Activated naive CD8-positive, alpha-beta T cell treated with anti-CD3 and anti-CD28 coated beads for 36 hours (primary cell): ENCODE measurements around the gene PCCA. TPM values are rescaled to one million over a fixed set of nuclear protein-coding genes. Genes with fewer than 3 reads are reported as not detected.
"Not testable (repeated sequence)": the region's sequence is repeated elsewhere in the genome, so short reads cannot be mapped to it uniquely, and the experiment has no call there.

Experiments used
- DNase-seq: peaks from one replicate; pipeline ENCODE4 v3.0.0; 2021
- H3K27ac Mint-ChIP-seq: one replicate; pipeline ENCODE4 v1.8.0; 2022; ENCODE audit warnings: mild to moderate bottlenecking, moderate library complexity, mixed read lengths
- H3K27me3 Mint-ChIP-seq: one replicate; pipeline ENCODE4 v1.8.0; 2022; ENCODE audit warnings: mild to moderate bottlenecking, mixed read lengths
- H3K36me3 Mint-ChIP-seq: one replicate; pipeline ENCODE4 v1.8.0; 2021; ENCODE audit warnings: mild to moderate bottlenecking, mixed read lengths
- H3K4me1 Mint-ChIP-seq: one replicate; pipeline ENCODE4 v1.8.0; 2021; ENCODE audit warnings: mixed read lengths
- H3K4me3 Mint-ChIP-seq: one replicate; pipeline ENCODE4 v1.8.0; 2022; ENCODE audit warnings: mild to moderate bottlenecking, moderate library complexity, mixed read lengths
- H3K9me3 Mint-ChIP-seq: one replicate; pipeline ENCODE4 v1.8.0; 2022; ENCODE audit warnings: mixed read lengths
- total RNA-seq, 2 experiments: library from RNA; stranded (reverse); gene quantifications; one replicate each; pipeline ENCODE4 v1.2.3, GENCODE V29; 2021

The PCCA gene
- total RNA-seq, 2 experiments from 2014 or later, result 6.9 to 8.3 TPM

GRCh38 chr13:100262404-100262803, 173.5 kb downstream of the PCCA start:
- no peaks in the 10 kb centered on the region for H3K36me3 Mint-ChIP-seq
- no peaks in the 10 kb centered on the region for H3K4me1 Mint-ChIP-seq
- no peak for DNase-seq
- H3K27ac Mint-ChIP-seq, result no peak overlapping the region
- H3K27me3 Mint-ChIP-seq, result no peaks in the 10 kb centered on the region
- no peak overlapping the region for H3K4me3 Mint-ChIP-seq
- H3K9me3 Mint-ChIP-seq, result no peaks in the 10 kb centered on the region

GRCh38 chr13:100266026-100266425, 177.1 kb downstream of the PCCA start:
- Mint-ChIP-seq H3K4me3 (no peak overlapping the region), H3K4me1 (no peaks in the 10 kb centered on the region), H3K9me3 (no peaks in the 10 kb centered on the region), H3K36me3 (peaks cover 2% of the 10 kb centered on the region), H3K27ac (no peak overlapping the region), H3K27me3 (no peaks in the 10 kb centered on the region)
- no peak for DNase-seq

- no peak for DNase-seq
- Mint-ChIP-seq H3K36me3 (peaks cover 2% of the 10 kb centered on the region), H3K4me1 (no peaks in the 10 kb centered on the region), H3K27ac (no peak overlapping the region), H3K27me3 (no peaks in the 10 kb centered on the region), H3K9me3 (no peaks in the 10 kb centered on the region), H3K4me3 (no peak overlapping the region)
Measured at GRCh38 chr13:100269837-100270236, 180.9 kb downstream of the PCCA start.

- Mint-ChIP-seq H3K36me3 (peaks cover 2% of the 10 kb centered on the region), H3K27me3 (no peaks in the 10 kb centered on the region), H3K4me1 (no peaks in the 10 kb centered on the region), H3K9me3 (no peaks in the 10 kb centered on the region), H3K27ac (no peak overlapping the region), H3K4me3 (no peak overlapping the region)
- DNase-seq, result no peak
Measured at GRCh38 chr13:100273138-100273537, 184.2 kb downstream of the PCCA start.

- Mint-ChIP-seq H3K36me3 (peaks cover under 1% of the 10 kb centered on the region), H3K9me3 (no peaks in the 10 kb centered on the region), H3K4me3 (no peak overlapping the region), H3K27me3 (no peaks in the 10 kb centered on the region), H3K4me1 (no peaks in the 10 kb centered on the region), H3K27ac (no peak overlapping the region)
- DNase-seq, result no peak
Measured at GRCh38 chr13:100273552-100273951, 184.7 kb downstream of the PCCA start.

- H3K27ac Mint-ChIP-seq, result no peak overlapping the region
- H3K27me3 Mint-ChIP-seq, result no peaks in the 10 kb centered on the region
- H3K4me3 Mint-ChIP-seq, result no peak overlapping the region
- no peaks in the 10 kb centered on the region for H3K9me3 Mint-ChIP-seq
- H3K36me3 Mint-ChIP-seq, result no peaks in the 10 kb centered on the region
- no peak for DNase-seq
- no peaks in the 10 kb centered on the region for H3K4me1 Mint-ChIP-seq
Measured at GRCh38 chr13:100274942-100275506, 186.1 kb downstream of the PCCA start.

GRCh38 chr13:100275746-100276145, 186.9 kb downstream of the PCCA start:
- H3K9me3 Mint-ChIP-seq, result no peaks in the 10 kb centered on the region
- no peaks in the 10 kb centered on the region for H3K4me1 Mint-ChIP-seq
- no peak overlapping the region for H3K4me3 Mint-ChIP-seq
- H3K27me3 Mint-ChIP-seq, result no peaks in the 10 kb centered on the region
- no peak for DNase-seq
- no peak overlapping the region for H3K27ac Mint-ChIP-seq
- H3K36me3 Mint-ChIP-seq, result peaks cover 2% of the 10 kb centered on the region

GRCh38 chr13:100280681-100281080, 191.8 kb downstream of the PCCA start:
- Mint-ChIP-seq H3K27ac (no peak overlapping the region), H3K9me3 (no peaks in the 10 kb centered on the region), H3K4me1 (no peaks in the 10 kb centered on the region), H3K27me3 (no peaks in the 10 kb centered on the region), H3K36me3 (peaks cover 10% of the 10 kb centered on the region), H3K4me3 (no peak overlapping the region)
- no peak for DNase-seq

- not testable (repeated sequence) for H3K36me3 Mint-ChIP-seq, DNase-seq, H3K4me1 Mint-ChIP-seq, H3K4me3 Mint-ChIP-seq, H3K27me3 Mint-ChIP-seq, H3K9me3 Mint-ChIP-seq, H3K27ac Mint-ChIP-seq
Measured at GRCh38 chr13:100282306-100282705, 193.4 kb downstream of the PCCA start.

GRCh38 chr13:100290165-100290801, 201.4 kb downstream of the PCCA start:
- Mint-ChIP-seq H3K4me3 (no peak overlapping the region), H3K4me1 (no peaks in the 10 kb centered on the region), H3K9me3 (no peaks in the 10 kb centered on the region), H3K27me3 (no peaks in the 10 kb centered on the region), H3K36me3 (peaks cover 2% of the 10 kb centered on the region), H3K27ac (no peak overlapping the region)
- no peak for DNase-seq

GRCh38 chr13:100291624-100292023, 202.7 kb downstream of the PCCA start:
- no peaks in the 10 kb centered on the region for H3K9me3 Mint-ChIP-seq
- no peaks in the 10 kb centered on the region for H3K4me1 Mint-ChIP-seq
- peaks cover 2% of the 10 kb centered on the region for H3K36me3 Mint-ChIP-seq
- no peaks in the 10 kb centered on the region for H3K27me3 Mint-ChIP-seq
- H3K27ac Mint-ChIP-seq, result no peak overlapping the region
- no peak overlapping the region for H3K4me3 Mint-ChIP-seq
- no peak for DNase-seq

- Mint-ChIP-seq H3K9me3 (no peaks in the 10 kb centered on the region), H3K27ac (no peak overlapping the region), H3K36me3 (no peaks in the 10 kb centered on the region), H3K27me3 (no peaks in the 10 kb centered on the region), H3K4me1 (no peaks in the 10 kb centered on the region), H3K4me3 (no peak overlapping the region)
- DNase-seq, result no peak
Measured at GRCh38 chr13:100297413-100297812, 208.5 kb downstream of the PCCA start.

GRCh38 chr13:100298116-100298681, 209.3 kb downstream of the PCCA start:
- DNase-seq, result no peak
- H3K27me3 Mint-ChIP-seq, result no peaks in the 10 kb centered on the region
- no peaks in the 10 kb centered on the region for H3K9me3 Mint-ChIP-seq
- no peaks in the 10 kb centered on the region for H3K4me1 Mint-ChIP-seq
- H3K4me3 Mint-ChIP-seq, result no peak overlapping the region
- no peak overlapping the region for H3K27ac Mint-ChIP-seq
- no peaks in the 10 kb centered on the region for H3K36me3 Mint-ChIP-seq

GRCh38 chr13:100298691-100299090, 209.8 kb downstream of the PCCA start:
- DNase-seq, result no peak
- H3K4me3 Mint-ChIP-seq, result no peak overlapping the region
- no peaks in the 10 kb centered on the region for H3K36me3 Mint-ChIP-seq
- H3K4me1 Mint-ChIP-seq, result no peaks in the 10 kb centered on the region
- H3K27ac Mint-ChIP-seq, result no peak overlapping the region
- no peaks in the 10 kb centered on the region for H3K9me3 Mint-ChIP-seq
- H3K27me3 Mint-ChIP-seq, result no peaks in the 10 kb centered on the region

GRCh38 chr13:100300243-100300642, 211.3 kb downstream of the PCCA start:
- Mint-ChIP-seq H3K27me3 (no peaks in the 10 kb centered on the region), H3K9me3 (no peaks in the 10 kb centered on the region), H3K27ac (no peak overlapping the region), H3K4me3 (no peak overlapping the region), H3K36me3 (no peaks in the 10 kb centered on the region), H3K4me1 (no peaks in the 10 kb centered on the region)
- no peak for DNase-seq

GRCh38 chr13:100300708-100301107, 211.8 kb downstream of the PCCA start:
- Mint-ChIP-seq H3K36me3 (no peaks in the 10 kb centered on the region), H3K27me3 (no peaks in the 10 kb centered on the region), H3K27ac (no peak overlapping the region), H3K4me1 (no peaks in the 10 kb centered on the region), H3K9me3 (no peaks in the 10 kb centered on the region), H3K4me3 (no peak overlapping the region)
- DNase-seq, result no peak
